GM18873 (cell line): ENCODE measurements around the gene ZNF367.
A peak's percentile ranks its signal among the peaks of the same experiment; 100 is the strongest.

Source experiments
- ATAC-seq: cut with Tn5 transposase; IDR thresholded peaks from one replicate; pipeline ENCODE4 v1.9.1; 2021; ENCODE audit warnings: mild to moderate bottlenecking, moderate library complexity, moderate number of reproducible peaks; ENCODE audit not compliant: unreplicated experiment, low FRiP score

ZNF367 gene

GRCh38 chr9:96437454-96437853 lies 19.3 kb upstream of the ZNF367 start:
- no peak for ATAC-seq

GRCh38 chr9:96436456-96437126 lies 18.4 kb upstream of the ZNF367 start:
- no peak for ATAC-seq

- no peak for ATAC-seq
These were observed 17.9 kb upstream of the ZNF367 start for GRCh38 chr9:96436063-96436455.

GRCh38 chr9:96435345-96435744 lies 17.2 kb upstream of the ZNF367 start:
- no peak for ATAC-seq

- no peak for ATAC-seq
These were observed 12.2 kb upstream of the ZNF367 start for GRCh38 chr9:96430377-96430776.

- no peak for ATAC-seq
These were observed 11.6 kb upstream of the ZNF367 start for GRCh38 chr9:96429732-96430131.

GRCh38 chr9:96425500-96426169 lies 7.5 kb upstream of the ZNF367 start:
- no peak for ATAC-seq

GRCh38 chr9:96423985-96424336 lies 5.8 kb upstream of the ZNF367 start:
- no peak for ATAC-seq

- no peak for ATAC-seq
These were observed 5.3 kb upstream of the ZNF367 start for GRCh38 chr9:96423322-96423984.

- no peak for ATAC-seq
These were observed 2.5 kb upstream of the ZNF367 start for GRCh38 chr9:96420468-96421219.

- ATAC-seq = no peak
These were observed 1.5 kb upstream of the ZNF367 start for GRCh38 chr9:96419691-96419969.

- peak; percentile 19 for ATAC-seq
These were observed 935 bp upstream of the ZNF367 start for GRCh38 chr9:96418920-96419690.

GRCh38 chr9:96417661-96418082 lies 498 bp downstream of the ZNF367 start:
- no peak for ATAC-seq

GRCh38 chr9:96417051-96417586 lies 1.1 kb downstream of the ZNF367 start:
- ATAC-seq = no peak

GRCh38 chr9:96413302-96414221 lies 4.6 kb downstream of the ZNF367 start:
- no peak for ATAC-seq

GRCh38 chr9:96412174-96412913 lies 5.8 kb downstream of the ZNF367 start:
- ATAC-seq = no peak

GRCh38 chr9:96411129-96411838 lies 6.9 kb downstream of the ZNF367 start:
- ATAC-seq = no peak
